Spleen (tissue), 7 donors: ENCODE results near the gene NFYC.

Experiments used
- POLR2A ChIP-seq, 3 donors: fragments of 450-650 bp; IDR thresholded peaks; one replicate each; pipeline ENCODE4 v1.5.1; 2017; ENCODE audit warnings: antibody characterized with exemption in 3 of 3, mild to moderate bottlenecking in 1 of 3
- POLR2AphosphoS5 ChIP-seq, 3 donors: sonication (generic); formaldehyde crosslinking; IDR thresholded peaks; one replicate each; pipeline ENCODE4 v1.5.1; 2017; ENCODE audit warnings: antibody characterized with exemption in 3 of 3
- TF ChIP-seq, protein P1 (sequence below), 11 experiments: fragments of 200-600 bp in 7 of 11; fragments of 450-650 bp in 4 of 11; sonication (generic) in 4 of 11; IDR thresholded peaks in 8 of 11; conservative IDR thresholded peaks in 3 of 11; 1 replicate in 7 of 11; 2 replicates in 4 of 11; pipeline versions ENCODE4 v1.4.0 to v1.8.0; 2016 to 2021; ENCODE audit warnings: antibody characterized with exemption in 11 of 11, inconsistent platforms in 4 of 11, mild to moderate bottlenecking in 1 of 11
- donor health status: DM: no; HTN: no; CAD: no; lungs with moderate emphysema.
- donor health status: DM: no; HTN: no; CAD: no.
- donor health status: DM: no; HTN: no; CAD: no.

DNA sequence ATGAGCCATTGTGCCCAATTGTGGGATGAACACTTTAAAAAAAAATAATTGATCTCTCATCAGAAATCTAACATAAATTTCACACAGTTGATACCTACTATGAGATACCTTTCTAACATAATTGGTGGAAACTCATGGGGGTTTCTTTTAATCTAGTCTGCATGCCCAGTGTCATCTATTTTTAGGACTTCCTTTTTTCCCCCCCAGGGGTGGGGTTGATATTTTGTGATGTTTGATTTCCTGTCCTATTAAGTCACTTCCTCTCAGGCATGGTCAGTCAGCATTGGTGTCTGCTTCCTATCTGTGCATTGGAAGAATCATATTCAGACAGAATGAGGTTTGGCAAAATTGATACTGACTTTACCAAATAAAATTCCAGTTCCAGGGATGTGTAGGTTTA, 21.5 kb downstream of the NFYC start:
- TF ChIP-seq, protein P1, sequence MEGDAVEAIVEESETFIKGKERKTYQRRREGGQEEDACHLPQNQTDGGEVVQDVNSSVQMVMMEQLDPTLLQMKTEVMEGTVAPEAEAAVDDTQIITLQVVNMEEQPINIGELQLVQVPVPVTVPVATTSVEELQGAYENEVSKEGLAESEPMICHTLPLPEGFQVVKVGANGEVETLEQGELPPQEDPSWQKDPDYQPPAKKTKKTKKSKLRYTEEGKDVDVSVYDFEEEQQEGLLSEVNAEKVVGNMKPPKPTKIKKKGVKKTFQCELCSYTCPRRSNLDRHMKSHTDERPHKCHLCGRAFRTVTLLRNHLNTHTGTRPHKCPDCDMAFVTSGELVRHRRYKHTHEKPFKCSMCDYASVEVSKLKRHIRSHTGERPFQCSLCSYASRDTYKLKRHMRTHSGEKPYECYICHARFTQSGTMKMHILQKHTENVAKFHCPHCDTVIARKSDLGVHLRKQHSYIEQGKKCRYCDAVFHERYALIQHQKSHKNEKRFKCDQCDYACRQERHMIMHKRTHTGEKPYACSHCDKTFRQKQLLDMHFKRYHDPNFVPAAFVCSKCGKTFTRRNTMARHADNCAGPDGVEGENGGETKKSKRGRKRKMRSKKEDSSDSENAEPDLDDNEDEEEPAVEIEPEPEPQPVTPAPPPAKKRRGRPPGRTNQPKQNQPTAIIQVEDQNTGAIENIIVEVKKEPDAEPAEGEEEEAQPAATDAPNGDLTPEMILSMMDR (IDR thresholded peaks at IDR 0.05 in 8 of 11, conservative IDR thresholded peaks at IDR 0.05 in 3 of 11) = peak in 1 of 11 experiments; percentile 25
- no peak for TF ChIP-seq POLR2A (IDR thresholded peaks at IDR 0.05)
- TF ChIP-seq POLR2AphosphoS5 (IDR thresholded peaks at IDR 0.05) = peak in 1 of 3 donors; percentile 48
